SK-N-MC (cell line): ENCODE results near the gene IL11RA.

Experiments used
- EZH2 ChIP-seq: fragments of 200-600 bp; sonication (generic); IDR thresholded peaks from one replicate; pipeline ENCODE4 v1.6.1; 2017; ENCODE audit warnings: antibody characterized with exemption
- POLR2AphosphoS5 ChIP-seq: IDR thresholded peaks from 2 replicates; pipeline ENCODE4 v1.6.1; 2012; ENCODE audit warnings: mild to moderate bottlenecking, low read depth, low read length, borderline replicate concordance

- TF ChIP-seq POLR2AphosphoS5 (no peak), EZH2 (no peak)
Observed at GRCh38 chr9:34687276-34688030, 35.5 kb downstream of the IL11RA start.
